ENCODE results near the gene TBC1D3B.
"Not testable (repeated sequence)": the region's sequence is repeated elsewhere in the genome, so short reads cannot be mapped to it uniquely, and the experiment has no call there.

TBC1D3B gene

DNA sequence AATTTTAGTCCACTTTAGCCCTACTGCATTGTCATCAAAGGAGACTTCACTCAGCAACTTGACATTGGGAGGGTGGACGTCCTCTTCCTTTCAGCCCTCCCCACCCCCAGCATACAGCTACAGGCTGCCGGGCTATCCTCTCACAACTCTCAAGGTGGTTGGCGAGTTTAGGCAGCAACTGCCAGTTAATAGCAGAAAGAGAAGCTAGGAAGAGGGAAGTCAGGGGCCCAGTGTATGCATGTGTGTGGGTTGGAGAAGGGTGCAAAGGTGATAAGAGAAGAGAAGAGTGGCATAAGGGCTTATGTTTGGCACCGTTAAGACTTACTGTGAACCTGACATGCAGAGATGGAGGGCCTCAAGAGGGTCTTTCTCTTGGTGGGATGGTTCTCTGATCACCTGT is 41.0 kb downstream of the TBC1D3B start:
- Mint-ChIP-seq H3K9me3 (peaks cover 4% of the 10 kb centered on the region), H3K36me3 (peaks cover 2% of the 10 kb centered on the region), H3K27me3 (peaks cover 2% of the 10 kb centered on the region), H3K4me3 (no peak overlapping the region), H3K27ac (no peak overlapping the region), H3K4me1 (peaks cover 45% of the 10 kb centered on the region)
- no peak for ATAC-seq (ENCODE audit: low read depth)
- no peak for DNase-seq (ENCODE audit: low spot score in 2 of 2)

DNA sequence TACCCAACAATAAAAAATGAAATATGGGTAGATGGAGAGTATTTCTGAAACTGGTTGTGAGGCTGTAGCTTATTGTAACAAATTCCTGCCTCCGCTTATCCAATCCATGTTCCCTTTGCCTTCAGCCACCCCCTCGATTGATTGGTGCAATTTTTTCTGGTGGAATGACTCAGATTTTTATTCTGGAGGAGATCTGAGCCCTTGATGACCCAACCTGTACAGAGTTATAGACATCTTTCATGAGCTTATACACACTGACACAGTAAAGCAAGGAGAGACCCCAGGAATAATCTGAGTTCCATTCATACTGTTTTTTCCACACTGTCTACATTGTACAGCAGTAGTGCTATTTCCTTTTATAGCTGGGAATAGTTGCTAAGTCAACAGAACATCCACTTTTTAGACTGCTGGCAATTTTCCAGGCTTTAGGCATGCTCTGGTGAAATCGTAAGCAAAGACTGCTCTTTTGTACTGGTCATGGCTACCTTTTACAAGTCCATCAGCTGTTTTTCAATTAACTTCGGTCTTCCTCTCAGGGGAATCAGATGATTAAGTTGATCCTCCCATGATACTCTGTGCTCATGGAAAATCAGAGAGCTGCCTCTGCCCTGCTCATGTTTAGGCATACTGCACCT is 42.7 kb downstream of the TBC1D3B start:
- peaks cover 2% of the 10 kb centered on the region for H3K36me3 Mint-ChIP-seq
- H3K4me3 Mint-ChIP-seq: no peak overlapping the region
- DNase-seq (ENCODE audit: low spot score in 2 of 2): no peak
- peaks cover 2% of the 10 kb centered on the region for H3K27me3 Mint-ChIP-seq
- peaks cover 60% of the 10 kb centered on the region for H3K4me1 Mint-ChIP-seq
- H3K27ac Mint-ChIP-seq: peak overlapping the region; percentile 75
- peaks cover 4% of the 10 kb centered on the region for H3K9me3 Mint-ChIP-seq
- no peak for ATAC-seq (ENCODE audit: low read depth)

DNA sequence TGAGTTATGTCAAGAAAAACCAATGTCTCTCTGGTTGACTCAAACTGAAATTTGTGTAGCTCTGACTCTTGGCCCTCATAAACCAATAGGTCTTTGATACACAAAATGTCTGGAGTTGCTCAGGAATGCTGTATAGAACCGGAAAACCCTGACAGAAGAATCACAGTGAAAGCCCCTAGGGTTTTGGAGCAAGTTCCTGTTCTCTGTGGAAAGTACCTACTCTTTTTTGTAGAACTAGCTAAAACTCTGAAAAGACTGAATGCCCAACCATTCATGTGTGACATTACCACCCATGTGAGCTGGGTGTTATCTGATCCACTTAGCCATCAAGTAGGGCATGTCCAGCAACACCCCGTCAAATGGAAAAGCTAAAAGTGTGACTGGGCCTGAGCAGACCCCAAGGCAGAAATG is 44.0 kb downstream of the TBC1D3B start:
- peak; percentile 88 for ATAC-seq (ENCODE audit: low read depth)
- Mint-ChIP-seq H3K4me3 (no peak overlapping the region), H3K4me1 (peaks cover 71% of the 10 kb centered on the region), H3K9me3 (no peaks in the 10 kb centered on the region), H3K36me3 (no peaks in the 10 kb centered on the region), H3K27me3 (no peaks in the 10 kb centered on the region), H3K27ac (peak overlapping the region; percentile 75)
- peak in 1 of 2 donors; percentile 33 for DNase-seq (ENCODE audit: low spot score in 2 of 2)

DNA sequence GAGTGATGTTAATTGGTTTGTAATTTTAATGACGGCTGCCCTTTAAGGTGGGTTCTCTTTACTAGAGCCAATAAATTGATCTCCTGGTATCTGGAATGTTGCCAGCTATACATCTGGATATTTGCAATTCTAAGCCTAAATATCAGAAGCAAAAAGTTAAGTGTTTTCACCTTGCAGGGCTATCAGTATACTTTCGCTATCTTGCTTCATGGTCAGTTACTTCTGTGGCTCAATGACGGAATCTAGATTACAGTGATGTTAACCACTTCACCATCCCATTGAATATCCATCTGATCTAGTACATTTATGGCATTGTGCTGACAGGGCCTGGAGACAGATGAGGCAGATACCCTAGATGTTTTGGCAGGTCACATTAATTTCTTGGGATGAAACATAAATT is 44.5 kb downstream of the TBC1D3B start:
- Mint-ChIP-seq H3K4me3 (no peak overlapping the region), H3K27ac (no peak overlapping the region), H3K27me3 (no peaks in the 10 kb centered on the region), H3K4me1 (peaks cover 72% of the 10 kb centered on the region), H3K36me3 (peaks cover 2% of the 10 kb centered on the region), H3K9me3 (peaks cover 2% of the 10 kb centered on the region)
- DNase-seq (ENCODE audit: low spot score in 2 of 2) (no peak), ATAC-seq (ENCODE audit: low read depth) (no peak)

DNA sequence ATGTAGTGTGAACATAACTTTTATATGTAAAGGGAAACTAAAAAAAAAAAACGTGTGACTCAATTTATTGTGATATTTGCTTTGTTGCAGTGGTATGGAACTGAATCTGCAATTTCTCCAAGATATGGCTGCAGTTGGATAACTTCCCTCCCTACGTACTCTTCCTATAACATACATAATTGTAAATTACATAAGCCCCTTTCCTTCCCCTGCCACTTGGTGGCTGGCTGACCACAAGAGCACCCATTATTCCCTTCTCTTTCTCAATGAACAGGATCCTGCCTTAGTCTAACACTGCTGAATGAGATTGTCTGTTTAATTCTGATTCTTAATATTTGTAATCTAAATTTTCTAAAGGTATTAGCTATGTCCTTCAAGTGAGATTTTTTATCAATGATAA is 45.0 kb downstream of the TBC1D3B start:
- Mint-ChIP-seq H3K9me3 (peaks cover 3% of the 10 kb centered on the region), H3K4me1 (peaks cover 76% of the 10 kb centered on the region), H3K36me3 (peaks cover 2% of the 10 kb centered on the region), H3K27ac (no peak overlapping the region), H3K4me3 (no peak overlapping the region), H3K27me3 (no peaks in the 10 kb centered on the region)
- ATAC-seq (ENCODE audit: low read depth) (no peak), DNase-seq (ENCODE audit: low spot score in 2 of 2) (no peak)

DNA sequence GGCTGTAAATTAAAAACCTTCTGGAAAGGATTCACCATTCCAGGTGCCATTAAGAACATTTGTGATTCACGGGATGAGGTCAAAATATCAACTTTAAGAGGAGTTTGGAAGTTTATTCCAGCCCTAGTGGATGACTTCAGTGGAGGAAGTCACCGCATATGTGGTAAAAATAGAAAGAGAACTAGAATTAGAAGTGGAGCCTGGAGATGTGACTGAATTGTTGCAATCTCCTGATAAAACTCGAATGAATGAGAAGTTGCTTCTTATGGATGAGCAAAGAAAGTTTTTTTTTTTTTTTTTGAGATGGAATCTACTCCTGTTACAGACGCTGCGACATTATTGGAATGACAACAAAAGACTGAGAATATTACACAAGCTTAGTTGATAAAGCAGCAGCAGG is 46.1 kb downstream of the TBC1D3B start:
- no peaks in the 10 kb centered on the region for H3K27me3 Mint-ChIP-seq
- H3K4me3 Mint-ChIP-seq: no peak overlapping the region
- ATAC-seq (ENCODE audit: low read depth) (no peak), DNase-seq (ENCODE audit: low spot score in 2 of 2) (no peak)
- H3K27ac Mint-ChIP-seq: no peak overlapping the region
- peaks cover 2% of the 10 kb centered on the region for H3K36me3 Mint-ChIP-seq
- peaks cover 66% of the 10 kb centered on the region for H3K4me1 Mint-ChIP-seq
- H3K9me3 Mint-ChIP-seq: peaks cover 7% of the 10 kb centered on the region

DNA sequence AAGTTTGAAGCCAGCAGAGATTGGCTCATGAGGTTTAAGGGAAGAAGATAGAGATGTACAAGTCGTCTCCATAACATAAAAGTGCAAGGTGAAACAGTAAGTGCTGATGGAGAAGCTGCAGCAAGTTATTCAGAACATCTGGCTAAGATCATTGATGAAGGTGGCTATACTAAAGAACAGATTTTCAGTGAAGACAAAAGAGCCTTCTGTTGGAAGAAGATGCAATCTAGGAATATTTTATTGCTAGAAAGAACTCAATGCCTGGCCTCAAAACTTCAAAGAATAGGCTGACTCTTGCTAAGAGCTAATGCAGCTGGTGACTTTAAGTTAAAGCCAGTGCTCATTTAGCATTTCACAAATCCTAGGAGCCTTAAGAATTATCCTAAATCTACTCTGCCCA is 46.8 kb downstream of the TBC1D3B start:
- Mint-ChIP-seq H3K27ac (no peak overlapping the region), H3K9me3 (peaks cover 7% of the 10 kb centered on the region), H3K36me3 (peaks cover 2% of the 10 kb centered on the region), H3K27me3 (no peaks in the 10 kb centered on the region), H3K4me1 (peaks cover 61% of the 10 kb centered on the region), H3K4me3 (no peak overlapping the region)
- ATAC-seq (ENCODE audit: low read depth): no peak
- no peak for DNase-seq (ENCODE audit: low spot score in 2 of 2)

DNA sequence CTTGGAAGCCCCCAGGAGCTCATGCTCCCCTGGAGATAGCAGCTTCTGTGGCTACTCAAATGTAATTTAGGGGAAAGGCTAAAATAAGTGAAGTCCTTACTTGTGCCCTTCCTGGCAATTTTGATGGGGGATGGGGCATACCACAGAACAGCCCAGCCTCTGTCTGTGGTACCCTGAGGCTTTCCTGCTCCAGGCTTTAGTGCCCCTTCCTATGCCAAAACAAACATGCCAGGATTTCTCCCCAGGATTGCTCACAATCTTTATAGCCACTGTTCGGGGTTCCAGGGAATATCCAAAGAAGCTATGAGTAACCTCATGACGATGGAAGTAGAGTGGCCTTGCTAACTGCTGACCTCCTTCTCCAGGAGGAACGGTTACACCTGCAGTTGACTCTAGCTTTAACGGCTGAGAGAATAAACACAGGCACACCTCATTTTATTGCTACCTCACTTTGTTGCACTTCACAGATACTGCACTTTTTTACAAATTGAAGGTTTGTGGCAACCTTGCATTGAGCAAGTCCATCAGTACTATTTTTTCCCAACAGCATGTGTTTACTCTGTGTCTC is 47.9 kb downstream of the TBC1D3B start:
- Mint-ChIP-seq H3K9me3 (peaks cover 7% of the 10 kb centered on the region), H3K4me1 (peaks cover 57% of the 10 kb centered on the region), H3K4me3 (no peak overlapping the region), H3K27me3 (no peaks in the 10 kb centered on the region), H3K36me3 (peaks cover 2% of the 10 kb centered on the region), H3K27ac (peak overlapping the region; percentile 80)
- no peak for DNase-seq (ENCODE audit: low spot score in 2 of 2)
- ATAC-seq (ENCODE audit: low read depth): no peak

DNA sequence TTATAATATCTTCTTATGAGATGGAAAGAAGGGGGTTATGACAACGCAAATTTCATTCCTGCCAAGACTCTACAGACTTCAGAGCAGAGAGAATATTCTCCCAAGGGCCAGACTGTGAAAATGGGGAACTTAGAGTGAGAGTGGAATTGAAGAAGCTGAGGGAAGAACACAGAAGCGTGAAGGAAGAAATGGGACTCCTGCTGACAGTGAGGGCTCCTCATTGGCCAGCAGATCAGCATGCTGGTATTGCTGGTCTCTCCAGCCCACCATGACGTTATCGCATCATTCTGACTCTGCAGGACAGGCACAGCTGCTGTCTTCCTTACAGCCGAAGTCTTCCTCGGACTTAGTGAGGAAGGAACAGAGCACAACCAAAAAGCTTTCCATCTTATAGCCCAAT is 48.5 kb downstream of the TBC1D3B start:
- Mint-ChIP-seq H3K27ac (peak overlapping the region; percentile 80), H3K27me3 (no peaks in the 10 kb centered on the region), H3K36me3 (peaks cover 2% of the 10 kb centered on the region), H3K4me1 (peaks cover 52% of the 10 kb centered on the region), H3K4me3 (peak overlapping the region; percentile 77), H3K9me3 (peaks cover 7% of the 10 kb centered on the region)
- peak; percentile 7 for ATAC-seq (ENCODE audit: low read depth)
- no peak for DNase-seq (ENCODE audit: low spot score in 2 of 2)

DNA sequence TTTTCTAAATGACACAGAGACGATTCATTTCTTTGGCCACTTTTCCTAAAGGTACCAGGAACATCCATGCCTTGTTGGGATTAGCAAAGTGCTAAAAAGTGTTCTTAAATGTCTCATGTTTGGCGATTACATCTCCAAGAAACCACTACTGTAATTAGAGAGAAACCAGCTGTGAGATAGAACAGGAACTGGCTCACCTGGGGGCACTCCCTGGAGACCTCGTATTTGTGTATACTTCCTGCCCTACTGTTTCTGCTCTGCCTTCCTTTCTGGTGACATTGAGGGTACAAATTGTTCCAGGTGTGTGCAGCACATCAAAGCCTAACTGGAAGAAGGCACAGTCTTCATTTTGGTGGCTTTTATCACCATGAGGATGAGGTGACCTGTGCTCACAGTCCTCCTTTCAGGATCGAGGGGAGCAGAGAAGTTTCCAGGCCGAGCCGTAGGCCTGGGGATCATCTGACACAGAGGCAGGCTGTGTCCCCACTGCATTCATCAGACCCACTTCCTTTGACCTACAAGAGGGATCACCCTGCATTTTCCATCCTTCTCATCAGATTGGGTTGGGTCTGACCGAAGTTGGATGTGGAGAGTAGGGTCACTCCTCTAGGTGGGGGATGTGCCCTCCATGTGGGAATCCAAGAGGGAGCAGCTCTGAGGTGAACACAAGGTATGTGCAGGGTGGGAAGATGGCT is 49.1 kb downstream of the TBC1D3B start:
- Mint-ChIP-seq H3K4me1 (peaks cover 46% of the 10 kb centered on the region), H3K4me3 (peak overlapping the region; percentile 77), H3K36me3 (peaks cover 2% of the 10 kb centered on the region), H3K9me3 (peaks cover 7% of the 10 kb centered on the region), H3K27ac (peak overlapping the region; percentile 80), H3K27me3 (no peaks in the 10 kb centered on the region)
- ATAC-seq (ENCODE audit: low read depth) (peak; percentile 99), DNase-seq (ENCODE audit: low spot score in 2 of 2) (peak; percentile 46 to 60)

DNA sequence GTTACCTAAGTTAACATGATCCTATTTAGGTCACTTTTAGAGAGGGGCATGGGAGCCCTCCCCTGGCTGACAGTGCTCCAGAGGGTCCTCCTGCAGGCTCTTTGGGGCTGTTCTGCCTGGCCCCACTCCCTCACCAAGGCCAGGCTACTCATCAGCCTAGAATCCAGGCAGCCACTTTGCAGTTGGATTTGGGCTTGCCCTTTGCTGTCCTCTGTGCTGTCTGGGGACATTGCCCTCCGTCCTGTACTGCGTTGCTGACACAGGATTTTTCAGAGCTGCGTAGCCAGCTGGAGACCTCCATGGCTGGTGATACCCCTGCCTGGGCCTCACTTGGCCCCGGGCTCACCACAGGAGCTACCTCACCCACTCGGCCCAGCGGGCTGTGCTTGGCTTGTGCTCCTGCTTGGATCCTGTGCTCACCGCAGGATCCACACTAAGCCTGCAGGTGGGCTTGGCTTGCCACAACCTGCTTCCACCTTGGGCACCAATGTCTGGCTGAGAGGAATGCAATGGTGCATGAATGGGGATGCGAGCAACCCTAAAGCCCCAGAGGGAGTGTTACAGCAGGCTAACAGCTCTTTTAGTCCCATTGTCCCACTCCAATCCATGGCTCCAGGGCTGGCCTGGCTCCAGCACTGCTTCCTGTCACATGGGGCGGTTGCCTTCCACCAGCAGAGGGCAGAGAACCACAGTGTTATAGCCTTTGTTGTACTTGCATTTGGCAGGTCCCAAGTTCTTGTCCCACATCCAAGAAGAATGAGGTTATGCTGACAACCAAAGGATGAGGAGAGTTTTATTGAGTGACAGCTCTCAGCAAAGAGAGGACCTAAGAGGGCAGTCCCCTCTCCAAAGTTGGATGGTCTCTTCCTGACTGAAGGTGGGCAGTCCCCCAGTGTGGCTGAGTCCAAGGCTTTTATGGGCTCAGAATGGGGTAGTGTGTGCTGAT is 51.3 kb downstream of the TBC1D3B start:
- peaks cover 36% of the 10 kb centered on the region for H3K4me1 Mint-ChIP-seq
- peaks cover 6% of the 10 kb centered on the region for H3K36me3 Mint-ChIP-seq
- ATAC-seq (ENCODE audit: low read depth) (no peak), DNase-seq (ENCODE audit: low spot score in 2 of 2) (no peak)
- H3K9me3 Mint-ChIP-seq: peaks cover 7% of the 10 kb centered on the region
- H3K27me3 Mint-ChIP-seq: no peaks in the 10 kb centered on the region
- H3K4me3 Mint-ChIP-seq: no peak overlapping the region
- H3K27ac Mint-ChIP-seq: no peak overlapping the region

DNA sequence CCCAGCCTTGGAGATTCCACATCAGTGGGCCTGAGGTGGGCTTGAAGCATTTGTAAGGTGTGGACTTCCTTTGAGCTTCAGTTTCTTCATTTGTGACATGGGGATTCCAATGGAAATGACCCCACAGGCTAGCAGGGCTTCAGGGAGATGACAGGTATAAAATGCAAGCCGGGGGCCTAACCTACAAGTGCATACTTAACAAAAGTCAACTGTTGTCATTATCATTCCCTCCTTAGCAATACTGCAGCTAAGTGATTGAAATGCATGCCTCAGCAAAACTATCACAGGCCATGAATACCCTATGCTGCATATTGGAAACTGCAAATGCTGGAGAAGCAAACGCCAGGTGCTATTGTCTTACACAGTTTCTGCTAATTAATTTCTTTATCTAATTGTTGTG is 53.0 kb downstream of the TBC1D3B start:
- ATAC-seq (ENCODE audit: low read depth) (no peak), DNase-seq (ENCODE audit: low spot score in 2 of 2) (no peak)
- H3K36me3 Mint-ChIP-seq: peaks cover 6% of the 10 kb centered on the region
- H3K4me3 Mint-ChIP-seq: no peak overlapping the region
- H3K4me1 Mint-ChIP-seq: peaks cover 27% of the 10 kb centered on the region
- H3K27me3 Mint-ChIP-seq: peaks cover 1% of the 10 kb centered on the region
- H3K27ac Mint-ChIP-seq: no peak overlapping the region
- peaks cover 8% of the 10 kb centered on the region for H3K9me3 Mint-ChIP-seq

DNA sequence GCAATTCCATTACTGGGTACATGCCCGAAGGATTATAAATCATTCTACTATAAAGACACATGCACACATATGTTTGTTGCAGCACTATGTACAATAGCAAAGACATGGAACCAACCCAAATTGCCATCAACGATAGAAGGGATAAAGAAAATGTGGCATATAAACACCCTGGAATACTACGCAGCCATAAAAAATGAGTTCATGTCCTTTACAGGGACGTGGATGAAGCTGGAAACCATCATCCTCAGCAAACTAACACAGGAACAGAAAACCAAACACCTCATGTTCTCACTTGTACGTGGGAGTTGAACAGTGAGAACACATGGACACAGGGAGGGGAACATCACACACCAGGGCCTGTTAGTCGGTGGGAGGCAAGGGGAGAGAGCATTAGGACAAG is 55.3 kb downstream of the TBC1D3B start:
- H3K4me3 Mint-ChIP-seq; H3K9me3 Mint-ChIP-seq; ATAC-seq (ENCODE audit: low read depth); H3K27ac Mint-ChIP-seq; H3K27me3 Mint-ChIP-seq; H3K36me3 Mint-ChIP-seq; DNase-seq (ENCODE audit: low spot score in 2 of 2): not testable (repeated sequence)
- H3K4me1 Mint-ChIP-seq: peaks cover 14% of the 10 kb centered on the region

DNA sequence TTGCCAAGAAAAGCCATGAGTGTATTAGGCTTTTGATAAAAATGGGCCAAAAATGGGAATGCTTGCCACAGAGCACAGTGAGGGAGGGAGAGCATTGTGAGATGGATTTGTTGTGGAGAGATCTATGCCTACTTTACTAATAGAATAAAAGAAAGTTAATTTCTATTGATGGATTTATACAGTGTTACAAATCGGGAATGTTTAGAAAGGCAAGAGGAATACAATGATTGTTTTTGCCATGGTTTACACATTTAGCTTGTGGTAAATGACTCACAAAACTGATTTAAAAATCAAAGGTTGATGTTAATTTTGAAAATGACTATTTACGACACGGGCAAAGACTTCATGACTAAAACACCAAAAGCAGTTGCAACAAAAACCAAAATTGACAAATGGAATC is 56.2 kb downstream of the TBC1D3B start:
- H3K9me3 Mint-ChIP-seq: peaks cover 1% of the 10 kb centered on the region
- DNase-seq (ENCODE audit: low spot score in 2 of 2): no peak
- peaks cover 15% of the 10 kb centered on the region for H3K4me1 Mint-ChIP-seq
- ATAC-seq (ENCODE audit: low read depth): no peak
- H3K36me3 Mint-ChIP-seq: peaks cover 4% of the 10 kb centered on the region
- no peak overlapping the region for H3K4me3 Mint-ChIP-seq
- no peak overlapping the region for H3K27ac Mint-ChIP-seq
- peaks cover 1% of the 10 kb centered on the region for H3K27me3 Mint-ChIP-seq
